Measurements from ENCODE around the gene CNTNAP2.

CNTNAP2 gene

DNA sequence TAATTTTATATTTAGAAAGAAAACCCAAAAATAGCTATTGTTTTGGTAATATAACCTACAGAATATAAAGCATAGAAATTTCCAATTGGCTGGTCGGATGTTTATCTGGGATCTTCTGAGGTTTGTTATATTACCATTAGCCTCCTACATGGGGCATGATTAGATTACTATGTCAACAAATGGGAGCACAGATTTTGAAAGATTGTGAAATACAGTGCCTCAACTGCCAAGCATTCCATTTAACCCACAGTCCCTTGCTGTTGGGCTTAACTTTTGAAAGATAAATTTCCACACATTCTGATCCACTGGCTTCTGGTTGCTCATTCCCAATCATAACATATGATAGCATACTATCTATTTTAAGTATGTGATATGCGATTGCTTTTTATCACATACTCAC lies 2018.5 kb downstream of the CNTNAP2 start:
- no peak for DNase-seq

DNA sequence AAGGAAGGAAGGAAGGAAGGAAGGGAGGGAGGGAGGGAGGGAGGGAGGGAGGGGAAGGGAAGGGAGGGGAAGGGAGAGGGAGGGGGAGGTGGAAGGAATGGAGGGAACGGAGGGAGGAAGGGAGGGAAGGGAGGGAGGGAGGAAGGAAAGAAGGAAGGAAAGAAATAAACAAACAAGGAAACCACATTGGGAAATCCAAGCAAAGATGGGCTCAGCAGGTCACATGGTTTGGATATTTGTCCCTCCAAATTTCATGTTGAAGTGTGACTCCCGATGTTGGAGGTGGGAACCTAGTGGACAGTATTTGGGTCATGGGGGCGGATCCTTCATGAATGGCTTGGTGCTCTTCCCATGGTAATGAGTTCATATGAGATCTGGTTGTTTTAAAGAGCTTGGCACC lies 2019.4 kb downstream of the CNTNAP2 start:
- no peak for DNase-seq

DNA sequence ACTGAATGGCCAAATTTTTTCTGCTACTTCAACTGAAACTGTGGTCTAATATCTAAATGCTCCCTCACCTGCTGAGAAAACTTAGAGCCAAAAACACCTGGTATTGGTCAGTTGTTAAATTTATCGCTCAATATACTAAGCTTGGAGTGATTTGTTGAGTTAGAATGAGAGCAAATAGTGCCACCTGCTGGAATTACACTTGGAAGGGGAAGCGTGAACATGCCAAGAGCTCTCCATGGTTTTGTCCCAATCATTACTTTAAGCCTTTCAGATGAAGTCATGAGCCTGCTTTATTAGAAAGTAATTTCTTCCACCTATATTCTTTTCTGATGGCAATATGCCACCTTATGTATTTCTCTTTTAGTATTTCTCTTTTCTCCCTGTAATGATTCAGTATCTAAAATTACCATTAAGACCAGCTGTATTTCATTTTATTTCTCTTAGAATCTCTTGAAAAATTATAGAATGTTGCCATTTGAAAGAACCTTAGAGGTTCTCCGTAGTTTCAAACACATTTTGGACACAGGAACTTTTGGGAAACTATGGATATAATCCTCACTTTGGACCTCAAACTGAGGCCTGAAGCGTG lies 2026.2 kb downstream of the CNTNAP2 start:
- DNase-seq: no peak

DNA sequence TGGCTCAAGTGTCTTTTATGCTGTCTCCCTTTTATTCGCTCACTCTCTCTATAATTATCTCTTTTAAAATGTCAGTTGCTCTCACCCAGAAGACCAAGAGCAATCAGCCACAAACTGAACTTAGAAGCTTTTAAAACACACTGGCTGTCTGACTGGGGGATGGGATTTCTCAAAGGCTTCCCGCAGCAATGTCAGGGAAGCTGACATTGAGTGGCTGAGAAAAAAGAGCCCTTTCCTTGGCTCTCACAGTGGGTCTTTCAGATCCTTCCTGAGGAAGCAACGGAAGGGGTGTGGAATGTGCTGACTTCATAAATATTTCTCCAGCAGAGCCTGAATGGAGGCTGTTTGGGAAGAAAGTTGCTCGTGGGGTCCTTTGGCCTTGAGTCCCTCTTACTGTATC lies 2028.2 kb downstream of the CNTNAP2 start:
- DNase-seq: no peak

DNA sequence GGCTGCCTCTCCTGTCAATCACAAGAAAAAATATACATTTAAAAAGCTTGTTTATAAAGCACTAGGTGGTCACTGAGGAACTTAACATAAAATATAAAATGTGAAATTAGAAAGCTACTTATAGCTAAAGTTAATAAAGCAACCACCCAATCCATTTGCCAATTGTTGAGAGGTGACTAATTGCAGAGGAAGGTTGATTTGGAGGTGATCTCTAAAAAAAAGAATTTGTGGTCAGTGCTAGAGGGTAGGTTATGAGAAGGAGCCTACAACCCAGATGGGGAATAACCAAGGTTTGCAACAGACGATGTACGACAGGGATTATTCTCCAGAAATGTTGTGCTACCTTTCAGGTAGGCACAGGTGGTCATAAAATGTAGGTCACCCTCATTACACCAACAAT lies 2029.7 kb downstream of the CNTNAP2 start:
- DNase-seq: no peak

DNA sequence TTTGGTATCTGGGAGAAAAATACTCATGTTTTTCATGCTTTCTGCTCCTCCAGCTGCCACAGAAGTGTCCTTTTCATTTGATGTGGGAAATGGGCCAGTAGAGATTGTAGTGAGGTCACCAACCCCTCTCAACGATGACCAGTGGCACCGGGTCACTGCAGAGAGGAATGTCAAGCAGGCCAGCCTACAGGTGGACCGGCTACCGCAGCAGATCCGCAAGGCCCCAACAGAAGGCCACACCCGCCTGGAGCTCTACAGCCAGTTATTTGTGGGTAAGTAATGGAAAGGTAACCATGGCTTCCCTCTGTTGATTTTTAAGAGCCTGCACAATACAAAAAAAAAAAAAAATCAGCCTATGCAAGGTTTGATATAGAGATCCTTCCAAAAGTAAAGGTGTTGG lies 2030.8 kb downstream of the CNTNAP2 start:
- DNase-seq: no peak

DNA sequence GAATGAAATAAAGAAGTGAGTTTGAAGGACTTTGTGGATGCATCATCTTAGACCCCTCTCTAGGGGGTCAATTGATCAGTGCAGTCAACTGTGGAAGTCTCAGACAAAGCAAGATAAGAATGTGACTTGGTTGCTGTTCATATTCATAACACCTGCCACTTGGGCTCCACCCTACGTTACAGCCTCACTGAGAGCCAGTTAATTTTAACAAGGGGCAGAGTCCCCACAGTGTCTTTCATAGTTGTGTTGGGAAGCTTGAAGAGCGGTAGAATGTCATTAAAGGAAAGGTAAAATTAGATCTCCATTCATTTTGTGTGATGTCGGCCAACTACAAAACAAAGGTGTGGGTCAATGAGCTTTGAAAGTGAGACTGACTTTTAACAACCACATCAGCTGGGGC lies 2031.9 kb downstream of the CNTNAP2 start:
- no peak for DNase-seq

DNA sequence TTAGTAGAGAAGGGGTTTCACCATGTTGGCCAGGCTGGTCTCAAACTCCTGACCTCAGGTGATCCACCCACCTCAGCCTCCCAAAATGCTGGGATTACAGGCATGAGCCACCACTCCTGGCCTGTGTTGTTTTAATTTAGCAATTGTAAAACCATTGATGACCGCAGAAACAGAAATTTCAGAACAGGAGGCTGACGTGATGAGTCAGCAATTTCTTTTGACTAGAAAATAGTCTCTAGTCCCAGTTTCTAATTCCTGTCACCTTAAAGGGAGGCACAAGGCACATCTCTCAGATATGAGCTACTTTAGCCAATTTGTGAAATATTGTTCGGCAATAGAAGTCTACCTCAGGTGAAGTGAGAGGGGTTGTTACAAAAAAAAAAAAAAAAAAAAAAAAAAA lies 2033.1 kb downstream of the CNTNAP2 start:
- DNase-seq: no peak

DNA sequence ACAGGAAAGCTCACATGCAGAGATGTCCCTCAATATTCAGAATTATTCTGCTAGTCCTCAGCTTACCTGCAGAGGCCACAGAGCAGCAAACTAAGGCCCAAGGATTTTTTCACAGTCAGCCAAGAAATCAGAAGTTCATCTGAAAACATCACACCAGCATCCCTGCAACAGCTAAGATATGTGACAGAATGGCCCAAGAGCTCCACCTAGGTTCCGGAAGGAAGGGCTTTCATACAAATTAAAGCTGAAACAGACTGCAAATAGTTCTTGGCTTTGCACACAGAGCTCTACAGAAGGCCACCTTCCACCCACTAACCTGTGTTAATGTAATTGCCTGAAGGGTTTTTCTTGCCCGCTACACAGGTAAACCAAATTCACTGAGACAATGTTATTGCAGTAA lies 2035.2 kb downstream of the CNTNAP2 start:
- DNase-seq: no peak

DNA sequence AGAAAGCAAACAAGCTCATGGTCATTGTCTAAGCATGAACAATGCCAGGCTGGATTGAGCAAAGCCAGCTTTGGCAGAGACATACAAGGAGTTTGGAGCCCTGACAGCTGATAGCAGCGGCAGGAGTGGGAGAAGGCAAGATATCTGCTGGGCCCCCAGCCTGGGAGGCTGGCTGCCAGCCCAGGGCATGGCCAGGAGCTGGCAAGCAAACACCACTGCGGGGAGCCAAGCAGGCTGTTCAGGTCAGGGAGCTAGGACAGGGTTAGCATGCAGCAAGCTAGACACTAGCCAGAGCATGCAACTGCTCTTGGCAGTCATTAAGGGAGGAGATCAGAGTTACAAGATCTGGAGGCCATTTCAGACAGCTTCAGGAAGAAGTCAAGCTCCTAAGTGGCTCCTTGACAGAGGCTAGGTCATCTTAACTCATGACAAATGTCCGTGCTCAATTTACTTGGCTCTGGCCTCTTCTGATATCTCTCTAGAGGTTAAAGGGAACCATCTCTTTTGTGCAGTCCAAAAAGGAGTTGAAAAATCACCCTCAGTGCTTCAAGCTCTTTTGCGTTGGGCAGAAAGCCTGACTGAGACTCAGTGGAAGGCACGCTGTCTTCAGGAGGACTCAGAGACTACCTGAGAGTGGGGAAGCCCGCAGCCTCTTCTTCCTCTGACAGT lies 2037.1 kb downstream of the CNTNAP2 start:
- DNase-seq: no peak

DNA sequence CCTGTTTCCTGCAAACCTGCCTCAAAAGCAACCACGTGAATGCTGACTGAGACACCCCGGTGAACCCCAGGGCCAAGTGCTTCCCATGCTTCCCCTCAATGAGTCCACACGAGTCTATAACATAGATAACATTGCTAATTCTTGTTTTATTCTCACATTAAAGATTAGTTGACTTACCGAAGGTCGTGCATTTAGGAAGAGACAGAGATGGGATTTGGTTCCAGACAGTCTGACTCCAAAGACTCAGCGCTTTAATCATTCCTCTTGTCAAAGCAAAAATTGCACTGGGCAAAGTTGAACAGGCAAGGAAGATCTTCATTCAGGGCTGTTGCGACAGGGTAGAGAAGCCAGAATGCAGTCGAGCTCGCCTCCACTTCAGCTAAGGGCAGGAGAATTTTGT lies 2038.4 kb downstream of the CNTNAP2 start:
- no peak for DNase-seq

DNA sequence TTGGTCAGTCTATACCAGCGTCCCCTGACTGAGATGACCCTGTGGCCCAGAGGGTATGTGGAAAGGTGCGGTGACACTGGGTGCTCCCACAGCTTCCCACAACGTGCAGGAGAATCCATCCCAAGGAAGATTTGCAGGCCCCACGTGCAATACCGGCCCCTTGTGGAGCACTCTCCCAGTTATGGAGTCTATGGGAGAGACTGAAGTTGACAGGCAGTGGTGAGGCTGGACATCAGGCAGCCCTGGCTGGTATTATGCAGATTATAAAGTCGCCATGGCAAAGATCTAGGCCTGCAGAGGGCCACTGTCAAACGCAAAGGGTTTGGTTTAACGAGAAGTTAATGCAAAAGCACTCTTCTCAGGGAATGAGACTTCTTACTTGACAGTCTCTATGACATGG lies 2039.2 kb downstream of the CNTNAP2 start:
- DNase-seq: no peak

DNA sequence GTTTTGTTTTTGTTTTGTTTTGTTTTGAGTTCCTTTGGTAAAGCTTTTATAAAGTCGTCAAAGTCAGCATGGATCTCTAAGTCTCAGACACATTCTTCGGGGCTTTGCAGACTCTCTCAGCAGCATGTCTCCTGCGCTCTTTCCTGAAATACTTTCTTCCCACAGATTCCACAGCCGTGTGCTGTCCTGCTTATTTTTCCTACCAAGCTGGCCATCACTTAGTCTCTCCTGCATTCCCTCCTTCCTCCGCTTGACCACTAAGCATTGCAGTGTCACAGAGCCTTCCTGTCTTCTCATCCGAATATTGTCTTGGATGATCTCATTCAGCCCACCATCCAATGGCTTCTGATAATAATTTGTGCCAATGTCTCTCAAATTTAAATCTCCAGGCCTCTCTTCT lies 2039.6 kb downstream of the CNTNAP2 start:
- no peak for DNase-seq

DNA sequence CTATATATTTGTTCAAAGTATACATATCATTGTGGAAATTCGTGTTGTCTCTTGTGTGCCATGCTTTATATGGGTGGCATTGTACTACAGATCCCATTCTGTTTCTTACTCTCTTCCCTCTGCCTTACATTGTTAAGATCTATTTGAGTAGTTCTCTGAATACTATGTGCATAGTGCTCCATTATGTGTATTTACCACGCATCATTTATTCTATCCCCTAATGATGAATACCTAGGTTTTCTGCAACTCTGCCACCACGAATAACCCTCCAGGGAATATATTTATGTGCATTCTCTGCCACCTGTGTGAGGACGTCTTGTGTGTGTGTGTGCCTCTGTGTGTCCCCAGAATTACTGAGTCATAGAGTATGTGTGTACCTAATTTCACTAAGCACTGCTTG lies 2042.7 kb downstream of the CNTNAP2 start:
- DNase-seq: no peak

DNA sequence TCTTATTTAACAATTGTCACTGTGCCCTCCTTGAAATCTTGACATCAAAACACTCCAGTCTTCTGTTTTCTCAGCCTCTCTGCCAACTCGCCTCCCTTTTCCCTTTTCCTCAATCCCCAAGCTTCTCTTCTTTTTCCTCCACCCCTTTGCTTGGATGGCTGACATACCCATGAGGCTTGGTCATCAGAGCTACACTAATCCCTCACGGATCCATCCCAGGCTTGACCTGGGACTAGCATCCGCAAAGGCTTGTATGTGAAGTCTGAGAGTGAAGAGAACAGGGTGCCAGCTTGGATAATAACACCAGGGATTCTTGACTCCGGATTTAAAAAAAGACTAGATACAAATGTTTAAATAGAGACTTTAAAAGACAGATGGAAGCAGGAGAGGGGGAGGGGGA lies 2045.2 kb downstream of the CNTNAP2 start:
- DNase-seq: no peak

DNA sequence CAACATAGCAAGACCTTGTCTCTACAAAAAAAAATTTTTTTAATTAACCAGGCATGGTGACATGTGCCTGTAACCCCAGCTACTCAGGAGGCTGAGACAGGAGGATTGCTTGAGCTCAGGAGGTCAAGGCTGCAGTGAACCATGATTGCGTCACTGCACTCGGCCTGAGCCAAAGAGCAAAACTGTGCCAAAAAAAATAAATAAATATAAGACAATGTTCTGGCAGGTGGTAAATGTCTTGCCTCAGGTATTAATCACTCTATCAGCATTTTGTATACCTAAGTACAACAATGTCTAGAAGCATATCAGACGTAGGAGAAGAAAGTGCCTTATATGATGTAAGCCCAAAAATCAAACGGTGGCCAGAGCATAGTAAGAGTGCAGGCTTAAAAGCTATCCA lies 2046.2 kb downstream of the CNTNAP2 start:
- DNase-seq: no peak

DNA sequence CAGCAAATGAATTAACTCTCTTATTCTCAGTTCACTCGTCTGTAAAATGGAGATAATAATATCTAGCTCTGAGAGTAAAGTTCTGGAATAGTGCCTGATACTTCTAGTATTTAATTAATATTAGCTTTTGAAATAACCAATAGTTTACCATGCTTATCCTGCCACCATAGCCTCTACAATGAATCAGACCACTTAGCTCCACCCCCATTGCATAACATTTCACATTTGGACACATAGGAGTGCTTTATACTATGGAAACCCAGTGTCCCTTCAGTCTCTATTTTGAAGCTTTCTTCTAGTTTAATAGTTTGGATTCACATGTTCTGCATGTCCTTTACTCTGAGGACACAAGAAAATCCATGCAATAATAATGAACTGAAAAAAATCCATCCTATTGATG lies 2046.6 kb downstream of the CNTNAP2 start:
- no peak for DNase-seq

DNA sequence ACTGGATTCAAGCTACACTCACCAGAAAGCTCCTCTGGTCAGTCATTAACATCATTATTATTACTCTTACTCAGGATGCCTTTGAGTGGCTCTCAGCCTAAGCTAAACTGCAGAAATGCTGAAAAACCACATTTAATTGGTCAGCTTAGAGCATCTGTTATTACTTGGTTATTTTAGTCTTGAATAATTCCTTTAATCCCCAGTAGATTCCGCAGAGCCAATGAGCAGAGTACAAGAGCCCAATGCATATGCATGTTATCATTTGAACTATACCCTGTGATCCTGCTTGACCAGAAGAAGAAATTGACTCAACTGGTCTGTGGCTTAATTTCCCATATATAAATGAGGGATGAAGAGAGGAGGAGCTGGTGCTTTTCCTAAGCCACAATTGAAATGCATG lies 2056.3 kb downstream of the CNTNAP2 start:
- DNase-seq: no peak

DNA sequence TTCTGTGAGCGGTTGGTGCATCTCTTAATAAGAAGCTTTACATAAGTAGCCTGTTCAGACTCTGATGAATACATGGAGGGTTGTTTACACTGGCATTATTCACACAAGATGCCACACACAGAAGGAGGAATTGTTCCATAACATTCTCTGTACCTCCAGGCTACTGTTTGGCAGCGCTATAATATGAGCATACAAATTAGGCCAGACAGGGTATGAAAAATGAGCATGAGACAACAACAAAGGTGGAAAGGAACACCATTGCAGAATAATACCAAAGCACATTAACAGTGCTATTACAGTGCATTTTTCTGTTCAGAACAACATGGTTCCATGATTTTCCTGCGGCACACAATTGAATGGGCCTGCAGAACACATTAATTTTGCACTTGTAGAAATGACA lies 2056.8 kb downstream of the CNTNAP2 start:
- DNase-seq: no peak

DNA sequence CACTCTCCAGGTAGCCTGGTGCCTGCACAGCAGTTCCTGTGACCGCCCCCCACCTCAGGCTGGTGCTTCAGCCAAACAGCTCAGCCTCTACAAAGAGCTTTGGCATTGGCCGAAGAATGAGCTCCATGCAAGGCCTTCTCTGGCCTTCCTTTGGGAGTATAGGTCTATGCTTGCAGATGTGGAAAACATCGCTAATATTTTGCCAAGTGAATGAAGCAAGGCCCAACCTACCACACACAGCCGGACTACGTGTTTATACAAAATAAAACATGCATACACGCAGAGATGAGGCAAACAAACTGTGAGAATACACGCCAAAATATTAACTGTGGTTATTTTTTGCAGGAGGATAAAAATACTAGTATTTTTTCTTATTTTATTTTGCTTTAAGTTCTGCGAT lies 2057.8 kb downstream of the CNTNAP2 start:
- DNase-seq: no peak

DNA sequence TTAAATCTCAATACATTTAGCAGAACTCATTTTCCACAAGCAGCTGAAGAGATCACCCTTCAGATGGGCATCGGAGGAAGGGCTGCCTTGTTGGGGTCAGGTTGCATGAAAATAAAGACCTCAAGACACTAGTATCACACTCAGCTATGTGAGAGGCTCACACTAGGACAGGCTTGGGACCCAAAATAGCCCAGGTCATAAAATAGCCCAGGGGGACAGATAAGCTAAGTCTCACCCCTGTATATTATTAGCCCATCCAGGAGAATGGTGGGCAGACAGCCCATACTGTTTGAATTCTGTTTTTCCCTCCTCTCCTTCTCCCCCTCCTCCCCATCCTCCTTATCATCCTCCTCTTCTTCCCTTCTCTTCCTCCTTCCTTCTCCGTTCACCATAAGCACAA lies 2058.9 kb downstream of the CNTNAP2 start:
- DNase-seq: no peak

DNA sequence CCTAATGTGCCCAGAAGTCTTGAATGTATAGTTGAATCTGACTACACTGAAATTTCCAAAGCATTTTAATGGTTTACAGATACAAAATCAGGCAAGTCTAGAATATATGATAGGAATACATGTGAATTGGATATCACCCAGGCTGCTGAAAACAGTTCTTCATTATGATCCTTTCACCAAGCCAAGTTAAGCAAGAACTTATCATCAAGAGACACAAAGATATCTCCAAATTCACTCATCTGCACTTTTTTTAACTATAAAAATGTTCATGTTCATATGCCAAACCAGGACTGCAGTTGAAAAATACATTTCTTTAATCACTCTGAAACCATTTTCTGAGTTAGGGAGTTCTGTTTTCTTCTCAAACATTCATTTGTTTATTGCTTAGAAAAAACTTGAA lies 2061.4 kb downstream of the CNTNAP2 start:
- DNase-seq: no peak

DNA sequence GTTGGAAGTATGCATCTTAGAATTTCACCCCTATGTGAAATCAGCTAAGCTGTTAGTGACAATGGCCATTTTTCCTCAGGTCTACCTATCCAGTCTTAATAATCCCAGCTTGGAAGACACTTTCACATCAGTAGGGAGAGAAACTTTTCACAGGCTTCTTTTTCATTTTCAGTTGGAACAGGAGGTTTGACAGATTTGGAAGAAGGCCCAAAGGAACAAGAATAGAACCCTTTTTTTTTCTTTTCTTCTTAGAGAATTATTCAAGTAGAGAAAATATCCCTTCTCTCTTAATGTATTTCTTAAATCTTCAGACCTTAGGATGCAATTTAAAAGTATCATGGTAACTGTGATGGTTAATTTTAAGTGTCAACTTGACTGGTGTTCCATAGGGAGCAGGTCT lies 2063.5 kb downstream of the CNTNAP2 start:
- no peak for DNase-seq

DNA sequence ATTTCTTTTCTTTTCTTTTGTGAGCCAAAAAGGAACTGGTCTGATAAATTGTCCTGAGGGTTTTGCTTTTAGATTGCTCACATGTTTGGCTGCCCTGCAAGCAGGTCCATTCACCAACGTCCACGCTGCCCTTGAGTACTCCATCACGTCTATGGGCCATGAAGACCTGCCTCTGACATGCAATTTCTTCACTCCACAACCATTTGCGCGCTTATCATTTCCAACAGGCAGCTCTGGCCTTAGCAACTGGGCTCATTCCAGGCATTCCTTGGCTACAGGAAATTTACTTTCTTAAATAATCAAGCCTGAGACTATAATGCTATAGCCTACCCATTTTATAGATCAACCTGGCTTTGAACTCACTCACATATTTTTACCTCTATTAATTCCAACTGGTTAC lies 2065.7 kb downstream of the CNTNAP2 start:
- DNase-seq: no peak

DNA sequence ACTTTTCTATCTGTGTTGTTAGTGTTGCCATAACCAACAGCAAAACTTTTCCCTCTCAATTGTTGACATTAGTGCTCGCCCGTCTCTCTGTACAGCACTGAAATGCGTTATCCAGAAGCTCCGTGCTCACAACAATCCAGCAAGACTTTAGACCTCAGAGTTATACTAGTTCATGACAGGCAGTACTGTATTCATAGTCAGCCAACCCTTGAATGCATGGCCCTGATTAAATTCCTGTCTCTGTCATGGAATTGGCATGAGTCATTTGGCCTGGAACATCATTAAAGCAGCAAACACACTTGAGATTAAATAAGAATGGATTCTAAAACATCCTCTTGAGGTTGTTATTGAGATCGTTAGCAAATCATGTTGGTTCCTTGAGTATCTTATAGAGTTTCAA lies 2068.4 kb downstream of the CNTNAP2 start:
- DNase-seq: no peak
